Spleen (tissue), 7 donors: ENCODE measurements around the gene FADS1.

ENCODE experiments used
- POLR2A ChIP-seq, 3 donors: fragments of 450-650 bp; IDR thresholded peaks; one replicate each; pipeline ENCODE4 v1.5.1; 2017; ENCODE audit warnings: antibody characterized with exemption in 3 of 3, mild to moderate bottlenecking in 1 of 3
- POLR2AphosphoS5 ChIP-seq, 3 donors: sonication (generic); formaldehyde crosslinking; IDR thresholded peaks; one replicate each; pipeline ENCODE4 v1.5.1; 2017; ENCODE audit warnings: antibody characterized with exemption in 3 of 3
- TF ChIP-seq, protein P1 (sequence below), 11 experiments: fragments of 200-600 bp in 7 of 11; fragments of 450-650 bp in 4 of 11; sonication (generic) in 4 of 11; IDR thresholded peaks in 8 of 11; conservative IDR thresholded peaks in 3 of 11; 1 replicate in 7 of 11; 2 replicates in 4 of 11; pipeline versions ENCODE4 v1.4.0 to v1.8.0; 2016 to 2021; ENCODE audit warnings: antibody characterized with exemption in 11 of 11, inconsistent platforms in 4 of 11, mild to moderate bottlenecking in 1 of 11
- donor health status: DM: no; HTN: no; CAD: no; lungs with moderate emphysema.
- donor health status: DM: no; HTN: no; CAD: no.
- donor health status: DM: no; HTN: no; CAD: no.

DNA sequence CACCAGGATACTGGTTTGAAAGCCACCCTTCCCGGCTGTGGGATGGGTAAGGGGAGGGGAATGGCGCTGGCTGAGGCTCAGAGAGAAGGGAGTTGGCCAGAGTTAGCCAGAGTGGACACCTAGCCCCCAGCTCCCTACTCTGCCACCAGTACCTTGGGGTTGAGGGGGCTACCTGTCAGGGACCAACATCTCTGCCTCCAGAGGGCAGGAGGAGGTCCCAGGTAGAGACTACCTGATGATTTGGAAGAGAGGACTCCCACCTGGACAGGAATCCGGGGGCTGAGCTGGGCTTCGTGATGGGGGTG lies 60.7 kb downstream of the FADS1 start:
- TF ChIP-seq, protein P1, sequence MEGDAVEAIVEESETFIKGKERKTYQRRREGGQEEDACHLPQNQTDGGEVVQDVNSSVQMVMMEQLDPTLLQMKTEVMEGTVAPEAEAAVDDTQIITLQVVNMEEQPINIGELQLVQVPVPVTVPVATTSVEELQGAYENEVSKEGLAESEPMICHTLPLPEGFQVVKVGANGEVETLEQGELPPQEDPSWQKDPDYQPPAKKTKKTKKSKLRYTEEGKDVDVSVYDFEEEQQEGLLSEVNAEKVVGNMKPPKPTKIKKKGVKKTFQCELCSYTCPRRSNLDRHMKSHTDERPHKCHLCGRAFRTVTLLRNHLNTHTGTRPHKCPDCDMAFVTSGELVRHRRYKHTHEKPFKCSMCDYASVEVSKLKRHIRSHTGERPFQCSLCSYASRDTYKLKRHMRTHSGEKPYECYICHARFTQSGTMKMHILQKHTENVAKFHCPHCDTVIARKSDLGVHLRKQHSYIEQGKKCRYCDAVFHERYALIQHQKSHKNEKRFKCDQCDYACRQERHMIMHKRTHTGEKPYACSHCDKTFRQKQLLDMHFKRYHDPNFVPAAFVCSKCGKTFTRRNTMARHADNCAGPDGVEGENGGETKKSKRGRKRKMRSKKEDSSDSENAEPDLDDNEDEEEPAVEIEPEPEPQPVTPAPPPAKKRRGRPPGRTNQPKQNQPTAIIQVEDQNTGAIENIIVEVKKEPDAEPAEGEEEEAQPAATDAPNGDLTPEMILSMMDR (IDR thresholded peaks at IDR 0.05 in 8 of 11, conservative IDR thresholded peaks at IDR 0.05 in 3 of 11) = no peak
- TF ChIP-seq POLR2AphosphoS5 (IDR thresholded peaks at IDR 0.05) (no peak), POLR2A (IDR thresholded peaks at IDR 0.05) (no peak)
